ENCODE results near the gene HOXC6. TPM values are rescaled to one million over a fixed set of nuclear protein-coding genes. Genes with fewer than 3 reads are reported as not detected.

Gene HOXC6
- total RNA-seq, 3 donors from 2014 or later, result 3.3 to 4.1 (median 4.0) TPM

GRCh38 chr12:54033106-54033979 lies 5.1 kb downstream of the HOXC6 start:
- intact Hi-C loops (cut with DNase I; ENCODE audit: low total_unique reads), result no loop called here
- TF ChIP-seq CTCF (IDR thresholded peaks at IDR 0.05) (no peak), POLR2A (IDR thresholded peaks at IDR 0.05) (no peak), POLR2AphosphoS5 (IDR thresholded peaks at IDR 0.05) (no peak)
- H3K27me3 ChIP-seq, result no peaks in the 10 kb centered on the region

GRCh38 chr12:54033980-54034784 lies 5.9 kb downstream of the HOXC6 start:
- Histone ChIP-seq H3K4me3 (peak overlapping the region; percentile 45 to 73 (median 59)), H3K4me1 (peaks cover 5 to 12% of the 10 kb centered on the region in 2 donors), H3K27me3 (no peaks in the 10 kb centered on the region), H3K9me3 (no peaks in the 10 kb centered on the region), H3K27ac (peak overlapping the region; percentile 52 to 71), H3K36me3 (no peaks in the 10 kb centered on the region)
- DNase-seq (ENCODE audit: low spot score in 2 of 2), result no peak
- intact Hi-C loops (cut with DNase I; ENCODE audit: low total_unique reads), result no loop called here
- TF ChIP-seq POLR2AphosphoS5 (IDR thresholded peaks at IDR 0.05) (no peak), CTCF (IDR thresholded peaks at IDR 0.05) (no peak), POLR2A (IDR thresholded peaks at IDR 0.05) (no peak)

More at GRCh38 chr12:54033106-54033979, 5.1 kb downstream of the HOXC6 start:
- DNase-seq (ENCODE audit: low spot score in 2 of 2), result no peak
- Histone ChIP-seq H3K27ac (peak overlapping the region; percentile 52 to 71), H3K4me3 (peak overlapping the region; percentile 45 to 73 (median 59)), H3K36me3 (no peaks in the 10 kb centered on the region), H3K4me1 (peaks cover 5 to 10% of the 10 kb centered on the region in 2 donors), H3K9me3 (no peaks in the 10 kb centered on the region)

GRCh38 chr12:54034785-54035310 lies 6.6 kb downstream of the HOXC6 start:
- H3K4me1 ChIP-seq, result peaks cover 5 to 12% of the 10 kb centered on the region in 2 donors
- DNase-seq (ENCODE audit: low spot score in 2 of 2), result no peak
- no peaks in the 10 kb centered on the region for H3K27me3 ChIP-seq
- peak overlapping the region in 1 of 2 donors; percentile 71 for H3K27ac ChIP-seq
- no peaks in the 10 kb centered on the region for H3K36me3 ChIP-seq
- TF ChIP-seq POLR2A (IDR thresholded peaks at IDR 0.05) (no peak), POLR2AphosphoS5 (IDR thresholded peaks at IDR 0.05) (no peak), CTCF (IDR thresholded peaks at IDR 0.05) (no peak)
- H3K9me3 ChIP-seq, result no peaks in the 10 kb centered on the region
- H3K4me3 ChIP-seq, result peak overlapping the region; percentile 45 to 73 (median 59)
- intact Hi-C loops (cut with DNase I; ENCODE audit: low total_unique reads), result no loop called here

GRCh38 chr12:54035568-54036264 lies 7.5 kb downstream of the HOXC6 start:
- no peaks in the 10 kb centered on the region for H3K27me3 ChIP-seq
- H3K36me3 ChIP-seq, result no peaks in the 10 kb centered on the region
- H3K27ac ChIP-seq, result peak overlapping the region in 1 of 2 donors; percentile 38
- DNase-seq (ENCODE audit: low spot score in 2 of 2), result no peak
- H3K4me1 ChIP-seq, result peaks cover 5 to 12% of the 10 kb centered on the region in 2 donors
- no peak for TF ChIP-seq POLR2AphosphoS5 (IDR thresholded peaks at IDR 0.05)
- TF ChIP-seq CTCF (IDR thresholded peaks at IDR 0.05), result no peak
- no peak for TF ChIP-seq POLR2A (IDR thresholded peaks at IDR 0.05)
- no peaks in the 10 kb centered on the region for H3K9me3 ChIP-seq
- intact Hi-C loops (cut with DNase I; ENCODE audit: low total_unique reads), result no loop called here
- H3K4me3 ChIP-seq, result no peak overlapping the region
